ENCODE measurements around the gene CFAP77.

The CFAP77 gene

DNA sequence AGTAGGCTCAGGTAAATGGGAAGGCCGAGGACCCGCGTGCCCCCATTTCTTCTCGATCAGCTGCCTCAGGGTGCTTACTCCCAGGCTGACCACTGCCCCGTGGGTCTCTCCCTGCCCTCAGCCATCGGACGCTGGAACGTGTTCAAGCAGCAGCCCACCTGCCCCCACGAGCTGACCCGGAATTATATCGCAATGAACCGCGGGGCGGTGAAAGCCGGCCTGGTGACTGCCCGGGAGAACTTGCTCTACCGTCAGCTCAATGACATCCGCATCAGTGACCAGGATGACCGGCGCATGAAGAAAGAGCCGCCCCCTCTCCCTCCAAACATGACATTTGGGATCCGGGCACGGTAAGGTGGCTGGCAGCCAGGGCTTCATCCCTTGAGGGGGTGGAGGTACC lies 89.2 kb downstream of the CFAP77 start:
- no peaks in the 10 kb centered on the region for H3K36me3 Mint-ChIP-seq
- no peak for ATAC-seq (replicated peaks)
- no peak overlapping the region for H3K4me3 Mint-ChIP-seq
- peaks cover 0 to 5% of the 10 kb centered on the region in 2 donors for H3K9me3 Mint-ChIP-seq
- no peak overlapping the region for H3K27ac Mint-ChIP-seq
- no peak for DNase-seq
- H3K27me3 Mint-ChIP-seq: peaks cover 23 to 33% of the 10 kb centered on the region in 2 donors
- no peaks in the 10 kb centered on the region for H3K4me1 Mint-ChIP-seq

DNA sequence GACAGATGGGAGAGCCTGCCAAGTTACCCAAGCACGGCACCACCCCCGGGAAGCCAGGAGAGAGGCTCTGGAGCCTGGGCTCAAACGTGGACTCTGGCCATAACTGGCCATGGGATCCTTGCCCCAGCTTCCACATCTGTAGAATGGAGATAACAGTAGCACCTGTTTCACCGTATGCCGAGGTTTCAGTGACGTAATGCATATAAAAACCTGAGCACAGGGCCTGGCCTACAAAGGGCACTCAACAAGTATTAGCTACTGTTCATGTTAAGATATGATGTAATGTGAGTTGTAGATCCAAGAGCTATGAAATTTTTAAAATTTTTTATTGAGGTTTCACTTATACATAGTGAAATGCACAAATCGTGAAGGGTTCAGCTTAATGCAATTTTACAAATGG lies 90.2 kb downstream of the CFAP77 start:
- ATAC-seq (replicated peaks) (no peak), DNase-seq (no peak)
- peaks cover 23 to 36% of the 10 kb centered on the region in 2 donors for H3K27me3 Mint-ChIP-seq
- H3K9me3 Mint-ChIP-seq: peaks cover 0 to 4% of the 10 kb centered on the region in 2 donors
- H3K4me3 Mint-ChIP-seq: no peak overlapping the region
- no peaks in the 10 kb centered on the region for H3K36me3 Mint-ChIP-seq
- H3K4me1 Mint-ChIP-seq: no peaks in the 10 kb centered on the region
- no peak overlapping the region for H3K27ac Mint-ChIP-seq

DNA sequence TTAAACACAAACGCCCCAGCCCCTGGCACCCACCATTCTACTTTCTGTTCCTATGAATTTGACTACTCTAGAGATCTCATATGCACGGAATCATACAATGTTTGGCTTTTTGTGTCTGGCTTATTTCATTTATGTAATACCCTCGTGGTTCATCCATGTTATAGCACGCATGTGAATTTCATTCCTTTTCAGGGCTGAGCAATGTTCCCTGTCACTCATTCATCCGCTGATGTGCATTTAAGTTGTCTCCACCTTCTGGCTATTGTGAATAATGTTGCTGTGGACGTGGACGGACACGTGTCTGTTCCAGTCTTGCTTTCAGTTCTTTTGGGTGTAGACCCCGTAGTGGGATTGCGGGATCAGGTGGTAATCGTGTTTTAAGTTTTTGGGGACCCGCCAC lies 92.5 kb downstream of the CFAP77 start:
- H3K9me3 Mint-ChIP-seq: no peaks in the 10 kb centered on the region
- H3K4me1 Mint-ChIP-seq: peaks cover 0 to 5% of the 10 kb centered on the region in 2 donors
- ATAC-seq (replicated peaks): no peak
- peaks cover 10 to 40% of the 10 kb centered on the region in 2 donors for H3K27me3 Mint-ChIP-seq
- H3K36me3 Mint-ChIP-seq: no peaks in the 10 kb centered on the region
- H3K27ac Mint-ChIP-seq: no peak overlapping the region
- DNase-seq: no peak
- H3K4me3 Mint-ChIP-seq: no peak overlapping the region

DNA sequence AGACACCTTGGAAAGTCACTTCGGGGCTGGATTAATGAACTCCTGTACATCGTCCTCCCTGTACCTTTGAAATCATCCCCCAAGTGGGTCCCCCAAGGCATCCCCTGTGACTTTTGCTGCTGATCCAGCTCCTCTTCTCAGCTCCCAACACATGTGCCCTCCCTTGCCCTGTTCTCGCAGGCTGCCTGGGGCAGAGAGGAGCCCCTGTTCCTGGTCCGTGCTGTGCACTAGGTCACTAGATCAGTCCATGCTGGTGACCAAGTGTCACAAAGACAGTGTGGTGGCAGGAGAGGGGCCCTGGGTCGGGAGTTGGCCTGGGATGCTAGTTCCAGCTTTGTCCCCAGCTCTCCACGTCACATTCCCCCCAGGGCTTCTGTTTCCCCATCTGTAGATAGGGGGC lies 93.1 kb downstream of the CFAP77 start:
- Mint-ChIP-seq H3K27ac (no peak overlapping the region), H3K36me3 (no peaks in the 10 kb centered on the region), H3K27me3 (peaks cover 10 to 45% of the 10 kb centered on the region in 2 donors), H3K4me1 (peaks cover 3 to 10% of the 10 kb centered on the region in 2 donors), H3K9me3 (no peaks in the 10 kb centered on the region), H3K4me3 (no peak overlapping the region)
- no peak for ATAC-seq (replicated peaks)
- no peak for DNase-seq

DNA sequence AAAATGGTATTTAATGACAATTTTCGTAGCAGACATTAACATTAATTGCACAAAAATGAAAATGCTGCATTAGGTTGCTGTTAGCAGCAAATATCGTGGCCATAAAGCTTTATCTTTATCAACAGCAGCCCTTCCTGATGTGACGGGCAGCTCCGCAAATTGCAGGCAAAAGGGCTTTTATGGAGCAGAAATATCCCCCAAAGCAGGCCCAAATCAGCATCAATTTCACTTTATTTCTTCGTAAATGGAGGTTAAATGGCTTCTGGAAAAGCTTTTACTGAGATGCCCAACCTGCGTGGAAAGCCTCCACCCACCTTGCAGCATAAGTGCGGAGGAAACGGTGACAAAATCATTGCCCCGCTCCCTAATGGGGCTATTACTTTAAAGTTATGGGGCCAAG lies 94.5 kb downstream of the CFAP77 start:
- no peak for ATAC-seq (replicated peaks)
- Mint-ChIP-seq H3K27me3 (peaks cover 10 to 49% of the 10 kb centered on the region in 2 donors), H3K4me1 (peaks cover 3 to 10% of the 10 kb centered on the region in 2 donors), H3K9me3 (no peaks in the 10 kb centered on the region), H3K4me3 (no peak overlapping the region), H3K27ac (no peak overlapping the region), H3K36me3 (no peaks in the 10 kb centered on the region)
- no peak for DNase-seq

DNA sequence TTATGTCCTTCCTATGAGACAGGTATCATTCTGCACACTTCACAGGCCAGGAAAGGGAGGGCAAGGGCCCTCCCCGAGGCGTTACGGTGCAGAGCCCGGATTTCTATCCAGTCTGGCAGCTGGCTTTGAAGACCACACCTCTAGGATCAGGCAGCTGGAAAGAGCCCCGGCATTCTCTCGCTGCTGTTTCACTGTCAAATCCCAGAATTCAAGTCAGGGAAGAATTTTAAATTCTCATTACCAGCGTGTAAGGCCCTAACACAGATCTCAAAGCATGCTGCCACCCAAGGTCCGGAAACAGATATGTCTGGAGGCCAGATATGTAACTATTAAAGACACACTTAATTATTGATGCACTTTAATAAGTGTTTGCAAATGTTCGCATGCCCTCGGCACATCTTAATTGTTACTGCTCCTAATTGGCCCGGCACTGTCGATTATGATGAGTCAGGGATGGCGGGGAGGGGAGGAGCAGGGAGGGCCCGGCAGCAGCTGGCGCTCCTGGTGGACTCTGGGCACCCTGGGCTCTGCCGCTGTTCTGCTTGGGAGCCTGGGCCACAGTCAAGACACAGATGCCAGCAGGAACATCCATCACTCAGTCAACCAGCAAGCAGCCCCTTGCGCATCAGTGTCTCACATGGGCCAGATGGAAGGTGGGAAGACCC lies 96.1 kb downstream of the CFAP77 start:
- Mint-ChIP-seq H3K4me3 (no peak overlapping the region), H3K9me3 (no peaks in the 10 kb centered on the region), H3K4me1 (peaks cover 3 to 10% of the 10 kb centered on the region in 2 donors), H3K27me3 (peaks cover 10 to 60% of the 10 kb centered on the region in 2 donors), H3K27ac (no peak overlapping the region), H3K36me3 (no peaks in the 10 kb centered on the region)
- ATAC-seq (replicated peaks) (no peak), DNase-seq (no peak)

DNA sequence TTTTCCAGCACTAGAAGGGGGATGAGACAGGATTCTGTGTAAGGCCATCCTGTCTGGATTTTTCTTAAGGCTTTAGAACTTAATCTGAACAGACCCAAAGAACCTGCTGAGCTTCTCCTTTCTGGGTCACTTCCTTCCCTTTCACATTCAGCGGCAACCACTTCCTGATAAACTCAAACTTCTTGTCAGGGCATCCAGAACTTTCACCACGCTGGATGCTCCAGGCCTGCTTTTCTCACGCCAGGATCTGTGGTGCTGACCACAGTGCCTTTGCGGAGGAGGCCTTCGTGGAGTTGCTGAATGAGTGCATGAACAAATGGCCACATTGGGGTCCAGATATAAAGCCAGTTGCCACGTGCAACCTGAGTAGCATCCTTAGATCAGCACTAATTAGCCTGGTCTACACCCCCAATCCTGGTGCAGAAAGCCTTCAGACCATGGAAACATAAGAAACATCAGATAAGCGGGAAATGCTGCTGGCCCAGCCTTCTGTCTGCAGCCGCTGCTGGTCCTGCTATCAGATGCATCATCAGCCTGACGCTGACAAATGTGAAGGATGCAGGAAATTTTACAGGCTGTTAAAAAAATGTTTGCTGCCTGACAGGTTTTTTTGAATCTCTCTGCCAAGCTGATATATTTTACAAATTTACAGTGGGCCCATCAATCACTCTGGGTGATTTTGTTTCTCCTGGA lies 97.1 kb downstream of the CFAP77 start:
- peaks cover 10 to 59% of the 10 kb centered on the region in 2 donors for H3K27me3 Mint-ChIP-seq
- H3K4me3 Mint-ChIP-seq: no peak overlapping the region
- no peak for DNase-seq
- H3K9me3 Mint-ChIP-seq: no peaks in the 10 kb centered on the region
- ATAC-seq (replicated peaks): no peak
- peaks cover 3 to 10% of the 10 kb centered on the region in 2 donors for H3K4me1 Mint-ChIP-seq
- no peaks in the 10 kb centered on the region for H3K36me3 Mint-ChIP-seq
- H3K27ac Mint-ChIP-seq: no peak overlapping the region

DNA sequence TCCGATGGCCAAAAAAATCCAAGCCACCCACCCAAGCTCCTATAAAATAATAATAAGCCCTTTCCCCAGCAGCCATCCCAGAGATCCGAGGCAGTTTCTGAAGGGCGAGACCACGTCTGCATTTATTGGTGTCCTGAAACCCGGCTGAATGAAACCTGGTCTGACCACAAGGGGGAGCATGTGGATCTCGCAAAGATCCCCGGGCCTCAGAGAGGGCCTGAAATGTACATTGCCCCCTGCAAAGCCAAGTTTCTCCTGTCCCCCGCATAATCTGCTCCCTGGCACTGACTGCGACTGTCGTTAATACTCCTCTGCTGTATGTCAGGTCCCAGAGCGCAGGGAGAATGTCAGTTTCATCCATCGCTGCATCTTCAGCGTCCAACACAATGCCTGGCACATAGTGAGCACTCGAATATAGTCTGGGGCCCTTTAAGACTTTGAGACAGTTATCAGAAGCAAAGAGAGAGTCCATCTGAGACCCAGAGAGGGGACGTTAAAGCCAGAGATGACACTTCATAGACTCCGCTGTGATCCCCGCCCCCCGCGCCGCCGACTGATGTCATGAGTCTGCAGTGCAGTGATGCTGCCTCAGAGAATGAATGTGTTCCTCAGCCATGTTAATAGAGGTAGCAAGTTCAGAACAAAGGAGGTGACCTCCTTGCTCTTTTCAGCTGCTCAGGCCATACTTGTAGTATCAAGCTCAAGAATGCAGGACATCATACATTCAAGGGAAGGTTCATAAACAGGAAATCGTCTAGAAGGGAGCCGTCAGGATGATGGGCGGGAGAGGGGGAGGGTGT lies 97.9 kb downstream of the CFAP77 start:
- peak; percentile 71 to 75 for ATAC-seq (replicated peaks)
- Mint-ChIP-seq H3K4me3 (no peak overlapping the region), H3K27ac (no peak overlapping the region), H3K27me3 (peaks cover 10 to 54% of the 10 kb centered on the region in 2 donors), H3K9me3 (no peaks in the 10 kb centered on the region), H3K36me3 (no peaks in the 10 kb centered on the region), H3K4me1 (peaks cover 3 to 10% of the 10 kb centered on the region in 2 donors)
- peak; percentile 37 for DNase-seq

DNA sequence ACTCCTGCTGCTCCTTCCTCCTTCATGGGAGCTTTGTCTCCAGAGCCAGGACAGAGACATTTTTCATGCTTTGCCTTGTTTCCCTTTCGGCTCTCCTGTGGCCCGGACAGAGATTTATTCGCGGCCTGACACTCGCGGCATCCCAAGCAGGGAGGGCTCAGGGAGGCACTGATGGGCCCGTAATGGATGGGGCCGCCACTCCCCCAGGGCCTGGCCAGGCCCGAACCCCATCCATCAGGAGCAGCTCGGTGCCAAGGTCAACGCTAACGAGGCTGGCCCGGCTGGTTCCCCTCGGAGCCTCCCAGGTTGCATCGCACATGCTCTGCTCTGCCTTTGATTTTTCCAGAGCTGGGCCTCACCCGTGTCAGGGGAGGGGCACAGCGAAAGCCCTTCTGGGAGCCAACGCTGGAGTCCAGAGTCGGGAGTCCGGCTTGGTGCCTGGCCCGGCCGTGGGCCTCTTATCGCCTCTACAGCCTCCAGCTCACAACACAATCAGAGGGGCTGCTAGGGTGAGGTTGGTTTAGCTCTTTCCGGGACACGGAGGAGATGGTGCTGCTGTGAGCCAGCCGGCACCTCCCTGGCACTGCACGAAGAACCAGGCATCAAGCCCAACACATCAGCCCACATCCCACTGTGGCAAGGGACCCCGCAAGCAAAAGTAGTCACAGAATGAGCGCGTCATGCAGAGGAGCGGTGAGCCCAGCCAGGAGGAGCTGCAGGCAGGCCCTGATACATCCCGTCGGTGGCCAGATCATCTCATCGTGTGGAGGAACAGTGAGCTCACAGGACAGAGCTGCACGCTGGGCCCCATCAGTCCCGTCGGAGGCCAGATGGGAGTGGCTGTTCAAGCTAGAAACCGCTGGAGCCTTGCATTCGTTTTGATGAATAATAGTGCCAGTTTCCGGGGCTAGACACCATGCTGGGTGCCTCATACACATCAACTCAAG lies 100.2 kb downstream of the CFAP77 start:
- Mint-ChIP-seq H3K9me3 (no peaks in the 10 kb centered on the region), H3K36me3 (no peaks in the 10 kb centered on the region), H3K27ac (peak overlapping the region; percentile 20), H3K4me3 (no peak overlapping the region), H3K4me1 (peaks cover 3 to 10% of the 10 kb centered on the region in 2 donors), H3K27me3 (peaks cover 7 to 41% of the 10 kb centered on the region in 2 donors)
- DNase-seq (no peak), ATAC-seq (replicated peaks) (no peak)

DNA sequence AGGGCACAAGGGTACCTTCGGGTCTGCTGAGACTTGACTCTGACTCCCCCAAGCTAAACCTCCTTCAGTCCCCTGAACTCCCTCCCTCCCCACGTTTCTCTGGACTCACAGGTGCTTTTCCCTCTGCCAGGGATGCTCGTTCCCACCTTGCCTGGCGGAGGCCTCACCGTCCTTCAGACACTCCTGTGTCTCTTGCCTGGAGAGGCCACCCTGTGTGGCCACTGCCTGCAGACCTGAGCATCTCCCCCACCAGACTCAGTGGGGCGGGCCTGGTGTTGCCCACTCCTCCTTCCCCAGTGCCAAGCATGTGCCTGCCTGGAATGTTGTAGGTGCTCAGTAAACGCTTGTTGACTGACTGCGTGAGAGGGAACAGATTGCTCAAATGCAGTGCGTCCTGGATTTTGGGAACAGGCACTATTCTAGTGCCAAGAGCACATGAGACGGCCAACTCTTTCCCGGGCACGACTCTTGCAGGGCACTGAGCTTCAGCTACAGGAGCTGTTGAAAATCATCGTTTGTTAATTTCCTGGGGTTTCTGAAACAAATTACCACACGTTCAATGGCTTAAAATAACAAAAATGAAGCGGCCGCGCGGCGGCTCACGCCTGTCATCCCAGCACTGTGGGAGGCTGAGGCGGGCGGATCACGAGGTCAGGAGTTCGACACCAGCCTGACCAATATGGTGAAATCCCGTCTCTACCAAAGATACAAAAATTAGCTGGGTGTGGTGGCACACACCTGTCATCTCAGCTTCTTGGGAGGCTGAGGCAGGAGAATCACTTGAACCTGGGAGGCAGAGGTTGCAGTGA lies 101.4 kb downstream of the CFAP77 start:
- Mint-ChIP-seq H3K4me3 (no peak overlapping the region), H3K27ac (no peak overlapping the region), H3K36me3 (no peaks in the 10 kb centered on the region), H3K4me1 (peaks cover 3 to 10% of the 10 kb centered on the region in 2 donors), H3K27me3 (peaks cover 7 to 32% of the 10 kb centered on the region in 2 donors), H3K9me3 (no peaks in the 10 kb centered on the region)
- ATAC-seq (replicated peaks): no peak
- no peak for DNase-seq

DNA sequence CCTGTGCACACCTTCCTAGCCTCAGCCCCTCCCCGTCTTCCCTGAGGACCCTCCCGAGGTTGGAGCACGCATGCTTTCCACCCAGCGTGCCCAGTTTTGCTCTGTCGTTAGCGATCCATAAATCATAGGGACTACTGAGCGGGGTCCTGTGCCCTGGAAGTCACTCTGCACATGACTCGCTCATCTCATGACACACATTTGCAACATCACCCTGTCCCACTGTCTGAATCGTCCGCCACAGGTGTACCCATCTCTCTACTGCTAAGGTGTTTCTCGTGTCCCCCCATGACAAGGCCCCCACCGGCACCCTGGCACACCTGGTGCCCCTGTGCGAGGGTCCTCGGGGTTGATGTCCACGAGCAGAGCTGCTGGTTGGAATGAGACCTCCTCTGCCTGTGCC lies 103.4 kb downstream of the CFAP77 start:
- DNase-seq (no peak), ATAC-seq (replicated peaks) (no peak)
- H3K4me1 Mint-ChIP-seq: no peaks in the 10 kb centered on the region
- no peaks in the 10 kb centered on the region for H3K36me3 Mint-ChIP-seq
- H3K4me3 Mint-ChIP-seq: no peak overlapping the region
- H3K27ac Mint-ChIP-seq: no peak overlapping the region
- no peaks in the 10 kb centered on the region for H3K9me3 Mint-ChIP-seq
- H3K27me3 Mint-ChIP-seq: peaks cover 7 to 33% of the 10 kb centered on the region in 2 donors

DNA sequence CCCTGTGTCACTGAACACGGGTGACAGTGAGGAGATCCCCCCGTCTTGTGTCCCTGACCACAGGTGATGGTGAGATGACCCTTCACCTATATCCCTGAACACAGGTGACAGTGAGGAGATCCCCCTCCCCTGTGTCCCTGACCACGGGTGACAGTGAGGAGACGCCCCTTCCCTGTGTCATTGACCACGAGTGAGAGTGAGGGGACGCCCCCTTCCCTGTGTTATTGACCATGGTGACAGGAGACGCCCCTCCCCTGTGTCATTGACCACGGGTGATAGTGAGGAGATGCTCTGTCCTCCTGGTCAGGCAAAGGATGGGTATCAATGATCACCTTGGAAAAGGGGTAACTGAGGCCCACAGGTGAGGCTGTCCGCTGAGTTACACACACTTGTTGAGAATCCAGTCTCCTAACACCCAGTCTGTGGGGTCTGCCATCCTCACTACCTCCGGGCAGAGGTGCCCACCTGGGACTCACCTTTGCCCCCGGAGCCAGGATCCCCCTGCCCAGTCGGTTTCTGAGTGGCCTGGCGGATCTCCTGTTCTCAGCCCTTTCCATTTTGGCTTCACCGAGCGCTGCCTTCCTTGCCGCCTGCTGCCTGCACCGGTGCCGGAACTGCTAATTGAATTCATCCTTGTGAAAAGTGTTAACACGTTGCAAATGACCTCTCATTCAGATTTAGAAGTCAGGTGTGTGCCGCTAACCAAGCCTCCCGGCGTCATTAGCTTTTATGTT lies 104.2 kb downstream of the CFAP77 start:
- DNase-seq: no peak
- H3K4me3 Mint-ChIP-seq: no peak overlapping the region
- ATAC-seq (replicated peaks): no peak
- H3K27me3 Mint-ChIP-seq: peaks cover 12 to 33% of the 10 kb centered on the region in 2 donors
- no peaks in the 10 kb centered on the region for H3K9me3 Mint-ChIP-seq
- no peaks in the 10 kb centered on the region for H3K36me3 Mint-ChIP-seq
- H3K27ac Mint-ChIP-seq: no peak overlapping the region
- H3K4me1 Mint-ChIP-seq: no peaks in the 10 kb centered on the region

DNA sequence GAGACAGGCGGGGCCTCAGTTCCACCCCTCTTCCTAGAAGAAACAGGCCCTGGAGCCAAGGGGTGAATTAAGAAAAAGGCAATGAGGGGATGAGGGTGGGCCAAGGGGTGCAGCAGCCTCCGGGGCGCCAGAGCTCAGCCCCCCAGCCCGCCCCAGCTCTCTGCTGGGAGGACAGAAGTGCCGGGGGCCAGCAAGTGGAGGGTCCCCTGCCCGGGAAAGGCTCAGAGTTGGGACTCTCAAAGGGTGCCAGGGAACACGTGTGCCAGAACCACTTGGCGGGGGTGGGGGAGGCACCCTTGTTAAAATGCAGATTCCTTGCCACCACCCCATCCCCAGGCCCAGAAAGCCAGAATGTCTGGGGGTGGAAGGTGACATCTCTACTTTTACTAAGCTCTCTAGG lies 104.8 kb downstream of the CFAP77 start:
- no peak for DNase-seq
- Mint-ChIP-seq H3K9me3 (no peaks in the 10 kb centered on the region), H3K4me1 (no peaks in the 10 kb centered on the region), H3K27me3 (peaks cover 13 to 30% of the 10 kb centered on the region in 2 donors), H3K4me3 (no peak overlapping the region), H3K36me3 (no peaks in the 10 kb centered on the region), H3K27ac (no peak overlapping the region)
- ATAC-seq (replicated peaks): no peak

Measured in stimulated activated naive B cell treated with anti-CD40 and anti-IgM and Interleukin-4, amounts not matched to agents 10 μg/mL and 1 μg/mL and 100 μg/mL, for 72 hours (primary cell).